Ishikawa (cell line): Measurements from ENCODE around the gene CLCN2.

Source experiments
- CEBPB ChIP-seq: IDR thresholded peaks from 2 replicates; pipeline ENCODE4 v1.6.1; 2012
- CREB1 ChIP-seq: IDR thresholded peaks from 2 replicates; pipeline ENCODE4 v1.6.1; 2012; ENCODE audit warnings: low read depth
- EGR1 ChIP-seq: IDR thresholded peaks from 2 replicates; pipeline ENCODE4 v1.6.1; 2012
- EP300 ChIP-seq: IDR thresholded peaks from 2 replicates; pipeline ENCODE4 v1.6.1; 2012; ENCODE audit warnings: borderline replicate concordance
- FOXM1 ChIP-seq: IDR thresholded peaks from 2 replicates; pipeline ENCODE4 v1.6.1; 2012; ENCODE audit warnings: low read depth, borderline replicate concordance
- MAX ChIP-seq: IDR thresholded peaks from 2 replicates; pipeline ENCODE4 v1.6.1; 2012
- NFIC ChIP-seq: IDR thresholded peaks from 2 replicates; pipeline ENCODE4 v1.6.1; 2012
- RAD21 ChIP-seq: IDR thresholded peaks from 2 replicates; pipeline ENCODE4 v1.6.1; 2012; ENCODE audit warnings: low read depth
- TAF1 ChIP-seq: IDR thresholded peaks from 2 replicates; pipeline ENCODE4 v1.6.1; 2012; ENCODE audit warnings: low read depth, mild to moderate bottlenecking
- TCF12 ChIP-seq: IDR thresholded peaks from 2 replicates; pipeline ENCODE4 v1.6.1; 2012; ENCODE audit warnings: low read depth
- TEAD4 ChIP-seq: IDR thresholded peaks from 2 replicates; pipeline ENCODE4 v1.6.1; 2012
- YY1 ChIP-seq: IDR thresholded peaks from 2 replicates; pipeline ENCODE4 v1.6.1; 2012; ENCODE audit warnings: low read depth
- ZBTB7A ChIP-seq: IDR thresholded peaks from 2 replicates; pipeline ENCODE4 v1.6.1; 2012; ENCODE audit warnings: low read depth
- TF ChIP-seq, protein P1 (sequence below): IDR thresholded peaks from 2 replicates; pipeline ENCODE4 v1.6.1; 2012; ENCODE audit warnings: low read depth, mild to moderate bottlenecking
- TF ChIP-seq, protein P2 (sequence below): IDR thresholded peaks from 2 replicates; pipeline ENCODE4 v1.6.1; 2012

CLCN2 gene

GRCh38 chr3:184358921-184359350, 2.5 kb downstream of the CLCN2 start:
- TF ChIP-seq MAX (no peak), FOXM1 (no peak), EP300 (no peak), CEBPB (no peak), RAD21 (no peak), ZBTB7A (no peak), EGR1 (no peak), TAF1 (no peak), TCF12 (no peak), CREB1 (no peak), TEAD4 (no peak), NFIC (no peak), YY1 (no peak)
- TF ChIP-seq, protein P1, sequence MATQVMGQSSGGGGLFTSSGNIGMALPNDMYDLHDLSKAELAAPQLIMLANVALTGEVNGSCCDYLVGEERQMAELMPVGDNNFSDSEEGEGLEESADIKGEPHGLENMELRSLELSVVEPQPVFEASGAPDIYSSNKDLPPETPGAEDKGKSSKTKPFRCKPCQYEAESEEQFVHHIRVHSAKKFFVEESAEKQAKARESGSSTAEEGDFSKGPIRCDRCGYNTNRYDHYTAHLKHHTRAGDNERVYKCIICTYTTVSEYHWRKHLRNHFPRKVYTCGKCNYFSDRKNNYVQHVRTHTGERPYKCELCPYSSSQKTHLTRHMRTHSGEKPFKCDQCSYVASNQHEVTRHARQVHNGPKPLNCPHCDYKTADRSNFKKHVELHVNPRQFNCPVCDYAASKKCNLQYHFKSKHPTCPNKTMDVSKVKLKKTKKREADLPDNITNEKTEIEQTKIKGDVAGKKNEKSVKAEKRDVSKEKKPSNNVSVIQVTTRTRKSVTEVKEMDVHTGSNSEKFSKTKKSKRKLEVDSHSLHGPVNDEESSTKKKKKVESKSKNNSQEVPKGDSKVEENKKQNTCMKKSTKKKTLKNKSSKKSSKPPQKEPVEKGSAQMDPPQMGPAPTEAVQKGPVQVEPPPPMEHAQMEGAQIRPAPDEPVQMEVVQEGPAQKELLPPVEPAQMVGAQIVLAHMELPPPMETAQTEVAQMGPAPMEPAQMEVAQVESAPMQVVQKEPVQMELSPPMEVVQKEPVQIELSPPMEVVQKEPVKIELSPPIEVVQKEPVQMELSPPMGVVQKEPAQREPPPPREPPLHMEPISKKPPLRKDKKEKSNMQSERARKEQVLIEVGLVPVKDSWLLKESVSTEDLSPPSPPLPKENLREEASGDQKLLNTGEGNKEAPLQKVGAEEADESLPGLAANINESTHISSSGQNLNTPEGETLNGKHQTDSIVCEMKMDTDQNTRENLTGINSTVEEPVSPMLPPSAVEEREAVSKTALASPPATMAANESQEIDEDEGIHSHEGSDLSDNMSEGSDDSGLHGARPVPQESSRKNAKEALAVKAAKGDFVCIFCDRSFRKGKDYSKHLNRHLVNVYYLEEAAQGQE, result no peak
- TF ChIP-seq, protein P2, sequence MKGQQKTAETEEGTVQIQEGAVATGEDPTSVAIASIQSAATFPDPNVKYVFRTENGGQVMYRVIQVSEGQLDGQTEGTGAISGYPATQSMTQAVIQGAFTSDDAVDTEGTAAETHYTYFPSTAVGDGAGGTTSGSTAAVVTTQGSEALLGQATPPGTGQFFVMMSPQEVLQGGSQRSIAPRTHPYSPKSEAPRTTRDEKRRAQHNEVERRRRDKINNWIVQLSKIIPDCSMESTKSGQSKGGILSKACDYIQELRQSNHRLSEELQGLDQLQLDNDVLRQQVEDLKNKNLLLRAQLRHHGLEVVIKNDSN, result no peak

GRCh38 chr3:184358124-184358767, 3.2 kb downstream of the CLCN2 start:
- TF ChIP-seq CEBPB (no peak), EGR1 (no peak), YY1 (no peak), MAX (no peak), NFIC (no peak), EP300 (no peak), TCF12 (no peak), CREB1 (no peak)
- TF ChIP-seq, protein P1, result no peak

DNA sequence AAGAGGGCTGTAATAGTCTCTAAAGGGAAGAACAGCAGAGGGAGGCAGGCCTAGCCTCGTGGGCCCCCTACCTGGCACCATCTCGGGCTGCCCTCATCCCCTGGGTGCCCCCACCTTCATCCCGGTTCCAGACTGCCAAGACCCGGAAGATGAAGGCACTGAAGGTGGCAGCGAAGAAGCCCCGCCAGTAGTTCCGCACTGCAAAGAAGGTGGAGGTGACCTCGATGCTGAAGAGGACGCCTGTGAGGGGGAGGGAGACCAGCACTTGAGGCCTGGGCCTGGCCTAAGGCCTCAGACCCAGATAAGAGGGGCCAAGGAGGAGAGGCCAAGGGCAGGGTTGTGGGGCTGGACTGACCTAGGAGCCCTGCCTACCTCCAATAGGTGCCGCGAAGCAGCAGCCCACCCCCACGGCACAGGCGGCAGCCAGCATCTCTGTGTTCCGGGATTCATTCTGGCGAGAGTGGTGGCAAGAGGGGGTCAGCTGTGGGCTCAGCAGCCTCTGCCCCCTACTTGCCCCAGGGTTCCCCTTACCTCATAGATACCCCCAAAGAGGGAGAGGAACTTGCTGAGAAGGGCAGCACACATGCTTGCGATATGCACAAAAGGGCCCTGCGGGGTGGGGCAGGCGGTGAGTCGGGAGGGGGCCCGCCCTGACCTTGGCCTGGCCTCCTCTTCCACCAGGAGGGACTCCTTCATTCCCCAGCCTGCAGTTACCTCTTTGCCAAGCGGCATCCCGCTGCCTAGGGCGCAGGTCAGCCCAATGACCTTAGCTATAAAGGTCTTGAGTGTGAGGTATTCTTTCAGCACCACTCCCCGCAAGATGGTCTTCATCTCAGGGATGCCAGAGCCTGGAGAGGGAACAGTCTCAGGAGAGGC, 3.9 kb downstream of the CLCN2 start:
- TF ChIP-seq YY1, result no peak
- no peak for TF ChIP-seq TEAD4
- no peak for TF ChIP-seq CEBPB
- no peak for TF ChIP-seq EP300
- TF ChIP-seq, protein P1, result no peak
- no peak for TF ChIP-seq TAF1
- no peak for TF ChIP-seq CREB1
- no peak for TF ChIP-seq MAX
- TF ChIP-seq, protein P2, result no peak

- TF ChIP-seq, protein P2, result no peak
- TF ChIP-seq NFIC (no peak), MAX (no peak), CEBPB (no peak), TAF1 (no peak)
These were observed 6.0 kb downstream of the CLCN2 start for GRCh38 chr3:184355261-184356040.
